WTC11 (cell line): ENCODE data around the gene PPP3CA. TPM values are rescaled to one million over a fixed set of nuclear protein-coding genes. Genes with fewer than 3 reads are reported as not detected.

Source experiments
- ATAC-seq: fragments of 200-7000 bp; cut with Tn5 transposase; 2 replicates; pipeline ENCODE4 v1.10.0; 2021; ENCODE audit warnings: mild to moderate bottlenecking, moderate library complexity
- CTCF ChIA-PET: fragments of 300-600 bp; sonication (Branson Sonifier 250); formaldehyde crosslinking; loops from one replicate; lab custom pipeline; 2021; ENCODE audit warnings: antibody characterized with exemption; lab: Charles Lee
- POLR2A ChIA-PET: fragments of 350-600 bp; sonication (Branson Sonifier 250); formaldehyde crosslinking; loops from one replicate; lab custom pipeline; 2021; ENCODE audit warnings: antibody characterized with exemption; lab: Charles Lee
- DNase-seq: peaks from one replicate; pipeline ENCODE4 v3.0.0; 2021; ENCODE audit warnings: low spot score
- H3K27ac Mint-ChIP-seq: 2 replicates; pipeline ENCODE4 v1.8.0; 2021; ENCODE audit warnings: mixed read lengths
- H3K27me3 Mint-ChIP-seq: 2 replicates; pipeline ENCODE4 v1.8.0; 2021; ENCODE audit warnings: low read depth, mild to moderate bottlenecking, moderate library complexity, mixed read lengths
- H3K36me3 Mint-ChIP-seq: 2 replicates; pipeline ENCODE4 v1.8.0; 2021; ENCODE audit warnings: mixed read lengths
- H3K4me1 Mint-ChIP-seq: 2 replicates; pipeline ENCODE4 v1.8.0; 2022; ENCODE audit warnings: mixed read lengths
- H3K4me3 Mint-ChIP-seq: 2 replicates; pipeline ENCODE4 v1.8.0; 2021; ENCODE audit warnings: mild to moderate bottlenecking, moderate library complexity, mixed read lengths
- H3K9me3 Mint-ChIP-seq: 2 replicates; pipeline ENCODE4 v1.8.0; 2021; ENCODE audit warnings: mixed read lengths
- CBFB ChIP-seq: sonication (generic); formaldehyde crosslinking; IDR thresholded peaks from 2 replicates; pipeline ENCODE4 v1.8.1; 2022; ENCODE audit warnings: mild to moderate bottlenecking, low read depth, missing genetic modification reagents
- CREM ChIP-seq: sonication (generic); formaldehyde crosslinking; IDR thresholded peaks from 2 replicates; pipeline ENCODE4 v1.8.1; 2022; ENCODE audit warnings: mild to moderate bottlenecking, missing genetic modification reagents, moderate library complexity
- EMX1 ChIP-seq: fragments of 250-450 bp; sonication (Bioruptor Pico); IDR thresholded peaks from 2 replicates; pipeline ENCODE4 v1.8.0; 2021; ENCODE audit warnings: mild to moderate bottlenecking
- ETV6 ChIP-seq: sonication (generic); formaldehyde crosslinking; IDR thresholded peaks from 2 replicates; pipeline ENCODE4 v1.8.1; 2022; ENCODE audit warnings: mild to moderate bottlenecking, missing genetic modification reagents
- KAT7 ChIP-seq: sonication (generic); formaldehyde crosslinking; IDR thresholded peaks from 2 replicates; pipeline ENCODE4 v1.8.1; 2023; ENCODE audit warnings: missing genetic modification reagents, mild to moderate bottlenecking, borderline replicate concordance
- RORB ChIP-seq: fragments of 250-450 bp; sonication (Bioruptor Pico); IDR thresholded peaks from 2 replicates; pipeline ENCODE4 v1.9.0; 2021; ENCODE audit warnings: mild to moderate bottlenecking
- SOX15 ChIP-seq: fragments of 250-450 bp; sonication (Bioruptor Pico); IDR thresholded peaks from 2 replicates; pipeline ENCODE4 v1.9.0; 2021; ENCODE audit warnings: mild to moderate bottlenecking
- TP53 ChIP-seq: sonication (generic); formaldehyde crosslinking; IDR thresholded peaks from 2 replicates; pipeline ENCODE4 v1.8.1; 2023; ENCODE audit warnings: mild to moderate bottlenecking, missing genetic modification reagents
- ZNF121 ChIP-seq: sonication (generic); formaldehyde crosslinking; IDR thresholded peaks from 2 replicates; pipeline ENCODE4 v1.8.0; 2023; ENCODE audit warnings: missing genetic modification reagents
- ZNF138 ChIP-seq: sonication (generic); formaldehyde crosslinking; conservative IDR thresholded peaks from 2 replicates; pipeline ENCODE4 v1.8.1; 2022; ENCODE audit warnings: mild to moderate bottlenecking, moderate library complexity, missing genetic modification reagents
- ZNF232 ChIP-seq: sonication (generic); formaldehyde crosslinking; IDR thresholded peaks from 2 replicates; pipeline ENCODE4 v1.8.0; 2022; ENCODE audit warnings: mild to moderate bottlenecking, missing genetic modification reagents
- ZNF317 ChIP-seq: sonication (generic); formaldehyde crosslinking; IDR thresholded peaks from 2 replicates; pipeline ENCODE4 v1.8.1; 2023; ENCODE audit warnings: low read depth, mild to moderate bottlenecking, moderate library complexity, missing genetic modification reagents, borderline replicate concordance
- ZNF416 ChIP-seq: fragments of 250-450 bp; sonication (Bioruptor Pico); IDR thresholded peaks from 2 replicates; pipeline ENCODE4 v1.9.0; 2021; ENCODE audit warnings: mild to moderate bottlenecking, inconsistent platforms
- total RNA-seq: library from RNA; stranded (reverse); gene quantifications from 3 replicates; pipeline ENCODE4 v1.2.3, GENCODE V29; 2021
- TF ChIP-seq, protein P1 (sequence below): sonication (generic); formaldehyde crosslinking; IDR thresholded peaks from 2 replicates; pipeline ENCODE4 v1.8.0; 2022; ENCODE audit warnings: mild to moderate bottlenecking, missing genetic modification reagents
- TF ChIP-seq, protein P2 (sequence below): fragments of 250-450 bp; sonication (Bioruptor Pico); IDR thresholded peaks from 2 replicates; pipeline ENCODE4 v1.8.0; 2021; ENCODE audit warnings: mild to moderate bottlenecking
- TF ChIP-seq, protein P3 (sequence below): sonication (generic); formaldehyde crosslinking; IDR thresholded peaks from 2 replicates; pipeline ENCODE4 v1.8.0; 2022; ENCODE audit warnings: missing genetic modification reagents
- TF ChIP-seq, protein P4 (sequence below): fragments of 250-450 bp; sonication (Bioruptor Pico); IDR thresholded peaks from 2 replicates; pipeline ENCODE4 v1.9.0; 2021; ENCODE audit warnings: moderate library complexity, mild to moderate bottlenecking, inconsistent platforms, borderline replicate concordance
- TF ChIP-seq, protein P5 (sequence below): sonication (generic); formaldehyde crosslinking; IDR thresholded peaks from 2 replicates; pipeline ENCODE4 v1.8.1; 2023; ENCODE audit warnings: mild to moderate bottlenecking, missing genetic modification reagents
- TF ChIP-seq, protein P6 (sequence below): sonication (generic); formaldehyde crosslinking; IDR thresholded peaks from 2 replicates; pipeline ENCODE4 v1.8.1; 2022; ENCODE audit warnings: missing genetic modification reagents, borderline replicate concordance
- TF ChIP-seq, protein P7 (sequence below): fragments of 250-450 bp; sonication (Bioruptor Pico); IDR thresholded peaks from 2 replicates; pipeline ENCODE4 v1.9.0; 2021; ENCODE audit warnings: mild to moderate bottlenecking, borderline replicate concordance
- TF ChIP-seq, protein P8 (sequence below): sonication (generic); formaldehyde crosslinking; conservative IDR thresholded peaks from 2 replicates; pipeline ENCODE4 v1.8.1; 2022; ENCODE audit warnings: mild to moderate bottlenecking, missing genetic modification reagents

The PPP3CA gene
- total RNA-seq, 1 experiment from 2014 or later = 41.6 TPM

DNA sequence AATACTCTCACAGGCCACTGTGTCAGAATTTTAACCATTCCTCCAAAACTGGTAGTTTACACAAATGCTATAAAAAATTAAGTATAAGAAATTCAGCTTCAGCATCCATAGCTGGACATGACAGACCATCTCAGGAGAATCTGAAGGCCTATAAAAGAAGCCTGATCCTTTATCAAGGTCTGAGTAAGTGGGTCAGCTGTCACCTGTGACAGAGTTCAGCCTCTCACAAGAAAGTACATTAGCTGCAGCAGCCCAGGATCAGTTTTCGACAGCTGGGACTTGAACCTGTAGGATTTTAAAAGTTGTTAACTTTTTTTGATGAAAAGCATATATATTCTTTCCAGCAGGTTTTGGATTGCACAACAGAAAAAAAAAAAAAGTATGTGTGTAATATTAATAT lies 60.7 kb downstream of the PPP3CA start (continued):
- TF ChIP-seq ZNF138 (CRISPR knock-in tag) (no peak), ZNF232 (CRISPR knock-in tag) (no peak), CBFB (CRISPR knock-in tag) (no peak), ZNF317 (CRISPR knock-in tag) (no peak), ZNF416 (CRISPR knock-in tag) (no peak), SOX15 (CRISPR knock-in tag) (no peak)
- TF ChIP-seq, protein P1, sequence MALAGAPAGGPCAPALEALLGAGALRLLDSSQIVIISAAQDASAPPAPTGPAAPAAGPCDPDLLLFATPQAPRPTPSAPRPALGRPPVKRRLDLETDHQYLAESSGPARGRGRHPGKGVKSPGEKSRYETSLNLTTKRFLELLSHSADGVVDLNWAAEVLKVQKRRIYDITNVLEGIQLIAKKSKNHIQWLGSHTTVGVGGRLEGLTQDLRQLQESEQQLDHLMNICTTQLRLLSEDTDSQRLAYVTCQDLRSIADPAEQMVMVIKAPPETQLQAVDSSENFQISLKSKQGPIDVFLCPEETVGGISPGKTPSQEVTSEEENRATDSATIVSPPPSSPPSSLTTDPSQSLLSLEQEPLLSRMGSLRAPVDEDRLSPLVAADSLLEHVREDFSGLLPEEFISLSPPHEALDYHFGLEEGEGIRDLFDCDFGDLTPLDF (CRISPR knock-in tag) = no peak
- TF ChIP-seq, protein P2, sequence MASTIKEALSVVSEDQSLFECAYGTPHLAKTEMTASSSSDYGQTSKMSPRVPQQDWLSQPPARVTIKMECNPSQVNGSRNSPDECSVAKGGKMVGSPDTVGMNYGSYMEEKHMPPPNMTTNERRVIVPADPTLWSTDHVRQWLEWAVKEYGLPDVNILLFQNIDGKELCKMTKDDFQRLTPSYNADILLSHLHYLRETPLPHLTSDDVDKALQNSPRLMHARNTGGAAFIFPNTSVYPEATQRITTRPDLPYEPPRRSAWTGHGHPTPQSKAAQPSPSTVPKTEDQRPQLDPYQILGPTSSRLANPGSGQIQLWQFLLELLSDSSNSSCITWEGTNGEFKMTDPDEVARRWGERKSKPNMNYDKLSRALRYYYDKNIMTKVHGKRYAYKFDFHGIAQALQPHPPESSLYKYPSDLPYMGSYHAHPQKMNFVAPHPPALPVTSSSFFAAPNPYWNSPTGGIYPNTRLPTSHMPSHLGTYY (CRISPR knock-in tag) = no peak
- TF ChIP-seq, all 79 proteins: peak for 0

DNA sequence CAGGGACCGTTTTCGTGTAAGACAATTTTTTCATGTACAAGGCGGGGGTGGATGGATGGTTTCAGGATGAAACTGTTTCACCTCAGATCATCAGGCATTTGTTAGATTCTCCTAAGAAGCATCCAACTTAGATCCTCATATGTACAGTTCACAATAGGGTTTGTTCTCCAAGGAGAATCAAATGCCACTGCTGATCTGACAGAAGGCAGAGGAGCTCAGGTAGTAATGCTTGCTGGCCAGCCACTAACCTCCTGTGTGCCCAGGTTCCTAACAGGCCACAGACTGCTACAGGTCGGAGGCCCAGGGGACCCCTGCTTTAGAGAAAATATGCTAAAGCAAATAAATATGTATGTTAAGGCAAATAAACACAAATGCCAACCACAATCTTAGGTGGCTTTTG lies 61.3 kb downstream of the PPP3CA start:
- peaks cover 91% of the 10 kb centered on the region for H3K4me1 Mint-ChIP-seq
- no peak overlapping the region for H3K27ac Mint-ChIP-seq
- CTCF ChIA-PET = no interaction called here
- no peak overlapping the region for H3K4me3 Mint-ChIP-seq
- no peaks in the 10 kb centered on the region for H3K9me3 Mint-ChIP-seq
- TF ChIP-seq TP53 (CRISPR knock-in tag) (no peak), ZNF416 (CRISPR knock-in tag) (no peak), KAT7 (CRISPR knock-in tag) (no peak), ETV6 (CRISPR knock-in tag) (no peak), ZNF232 (CRISPR knock-in tag) (no peak), ZNF121 (CRISPR knock-in tag) (no peak), RORB (CRISPR knock-in tag) (no peak), EMX1 (CRISPR knock-in tag) (no peak), CREM (CRISPR knock-in tag) (no peak), SOX15 (CRISPR knock-in tag) (no peak)
- TF ChIP-seq, protein P3, sequence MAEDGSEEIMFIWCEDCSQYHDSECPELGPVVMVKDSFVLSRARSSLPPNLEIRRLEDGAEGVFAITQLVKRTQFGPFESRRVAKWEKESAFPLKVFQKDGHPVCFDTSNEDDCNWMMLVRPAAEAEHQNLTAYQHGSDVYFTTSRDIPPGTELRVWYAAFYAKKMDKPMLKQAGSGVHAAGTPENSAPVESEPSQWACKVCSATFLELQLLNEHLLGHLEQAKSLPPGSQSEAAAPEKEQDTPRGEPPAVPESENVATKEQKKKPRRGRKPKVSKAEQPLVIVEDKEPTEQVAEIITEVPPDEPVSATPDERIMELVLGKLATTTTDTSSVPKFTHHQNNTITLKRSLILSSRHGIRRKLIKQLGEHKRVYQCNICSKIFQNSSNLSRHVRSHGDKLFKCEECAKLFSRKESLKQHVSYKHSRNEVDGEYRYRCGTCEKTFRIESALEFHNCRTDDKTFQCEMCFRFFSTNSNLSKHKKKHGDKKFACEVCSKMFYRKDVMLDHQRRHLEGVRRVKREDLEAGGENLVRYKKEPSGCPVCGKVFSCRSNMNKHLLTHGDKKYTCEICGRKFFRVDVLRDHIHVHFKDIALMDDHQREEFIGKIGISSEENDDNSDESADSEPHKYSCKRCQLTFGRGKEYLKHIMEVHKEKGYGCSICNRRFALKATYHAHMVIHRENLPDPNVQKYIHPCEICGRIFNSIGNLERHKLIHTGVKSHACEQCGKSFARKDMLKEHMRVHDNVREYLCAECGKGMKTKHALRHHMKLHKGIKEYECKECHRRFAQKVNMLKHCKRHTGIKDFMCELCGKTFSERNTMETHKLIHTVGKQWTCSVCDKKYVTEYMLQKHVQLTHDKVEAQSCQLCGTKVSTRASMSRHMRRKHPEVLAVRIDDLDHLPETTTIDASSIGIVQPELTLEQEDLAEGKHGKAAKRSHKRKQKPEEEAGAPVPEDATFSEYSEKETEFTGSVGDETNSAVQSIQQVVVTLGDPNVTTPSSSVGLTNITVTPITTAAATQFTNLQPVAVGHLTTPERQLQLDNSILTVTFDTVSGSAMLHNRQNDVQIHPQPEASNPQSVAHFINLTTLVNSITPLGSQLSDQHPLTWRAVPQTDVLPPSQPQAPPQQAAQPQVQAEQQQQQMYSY (CRISPR knock-in tag) = no peak
- TF ChIP-seq, protein P4, sequence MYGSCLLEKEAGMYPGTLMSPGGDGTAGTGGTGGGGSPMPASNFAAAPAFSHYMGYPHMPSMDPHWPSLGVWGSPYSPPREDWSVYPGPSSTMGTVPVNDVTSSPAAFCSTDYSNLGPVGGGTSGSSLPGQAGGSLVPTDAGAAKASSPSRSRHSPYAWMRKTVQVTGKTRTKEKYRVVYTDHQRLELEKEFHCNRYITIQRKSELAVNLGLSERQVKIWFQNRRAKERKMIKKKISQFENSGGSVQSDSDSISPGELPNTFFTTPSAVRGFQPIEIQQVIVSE (CRISPR knock-in tag) = no peak
- TF ChIP-seq, protein P5, sequence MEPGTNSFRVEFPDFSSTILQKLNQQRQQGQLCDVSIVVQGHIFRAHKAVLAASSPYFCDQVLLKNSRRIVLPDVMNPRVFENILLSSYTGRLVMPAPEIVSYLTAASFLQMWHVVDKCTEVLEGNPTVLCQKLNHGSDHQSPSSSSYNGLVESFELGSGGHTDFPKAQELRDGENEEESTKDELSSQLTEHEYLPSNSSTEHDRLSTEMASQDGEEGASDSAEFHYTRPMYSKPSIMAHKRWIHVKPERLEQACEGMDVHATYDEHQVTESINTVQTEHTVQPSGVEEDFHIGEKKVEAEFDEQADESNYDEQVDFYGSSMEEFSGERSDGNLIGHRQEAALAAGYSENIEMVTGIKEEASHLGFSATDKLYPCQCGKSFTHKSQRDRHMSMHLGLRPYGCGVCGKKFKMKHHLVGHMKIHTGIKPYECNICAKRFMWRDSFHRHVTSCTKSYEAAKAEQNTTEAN (CRISPR knock-in tag) = no peak
- TF ChIP-seq, protein P6, sequence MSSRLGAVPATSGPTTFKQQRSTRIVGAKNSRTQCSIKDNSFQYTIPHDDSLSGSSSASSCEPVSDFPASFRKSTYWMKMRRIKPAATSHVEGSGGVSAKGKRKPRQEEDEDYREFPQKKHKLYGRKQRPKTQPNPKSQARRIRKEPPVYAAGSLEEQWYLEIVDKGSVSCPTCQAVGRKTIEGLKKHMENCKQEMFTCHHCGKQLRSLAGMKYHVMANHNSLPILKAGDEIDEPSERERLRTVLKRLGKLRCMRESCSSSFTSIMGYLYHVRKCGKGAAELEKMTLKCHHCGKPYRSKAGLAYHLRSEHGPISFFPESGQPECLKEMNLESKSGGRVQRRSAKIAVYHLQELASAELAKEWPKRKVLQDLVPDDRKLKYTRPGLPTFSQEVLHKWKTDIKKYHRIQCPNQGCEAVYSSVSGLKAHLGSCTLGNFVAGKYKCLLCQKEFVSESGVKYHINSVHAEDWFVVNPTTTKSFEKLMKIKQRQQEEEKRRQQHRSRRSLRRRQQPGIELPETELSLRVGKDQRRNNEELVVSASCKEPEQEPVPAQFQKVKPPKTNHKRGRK (CRISPR knock-in tag) = no peak
- TF ChIP-seq, protein P7, sequence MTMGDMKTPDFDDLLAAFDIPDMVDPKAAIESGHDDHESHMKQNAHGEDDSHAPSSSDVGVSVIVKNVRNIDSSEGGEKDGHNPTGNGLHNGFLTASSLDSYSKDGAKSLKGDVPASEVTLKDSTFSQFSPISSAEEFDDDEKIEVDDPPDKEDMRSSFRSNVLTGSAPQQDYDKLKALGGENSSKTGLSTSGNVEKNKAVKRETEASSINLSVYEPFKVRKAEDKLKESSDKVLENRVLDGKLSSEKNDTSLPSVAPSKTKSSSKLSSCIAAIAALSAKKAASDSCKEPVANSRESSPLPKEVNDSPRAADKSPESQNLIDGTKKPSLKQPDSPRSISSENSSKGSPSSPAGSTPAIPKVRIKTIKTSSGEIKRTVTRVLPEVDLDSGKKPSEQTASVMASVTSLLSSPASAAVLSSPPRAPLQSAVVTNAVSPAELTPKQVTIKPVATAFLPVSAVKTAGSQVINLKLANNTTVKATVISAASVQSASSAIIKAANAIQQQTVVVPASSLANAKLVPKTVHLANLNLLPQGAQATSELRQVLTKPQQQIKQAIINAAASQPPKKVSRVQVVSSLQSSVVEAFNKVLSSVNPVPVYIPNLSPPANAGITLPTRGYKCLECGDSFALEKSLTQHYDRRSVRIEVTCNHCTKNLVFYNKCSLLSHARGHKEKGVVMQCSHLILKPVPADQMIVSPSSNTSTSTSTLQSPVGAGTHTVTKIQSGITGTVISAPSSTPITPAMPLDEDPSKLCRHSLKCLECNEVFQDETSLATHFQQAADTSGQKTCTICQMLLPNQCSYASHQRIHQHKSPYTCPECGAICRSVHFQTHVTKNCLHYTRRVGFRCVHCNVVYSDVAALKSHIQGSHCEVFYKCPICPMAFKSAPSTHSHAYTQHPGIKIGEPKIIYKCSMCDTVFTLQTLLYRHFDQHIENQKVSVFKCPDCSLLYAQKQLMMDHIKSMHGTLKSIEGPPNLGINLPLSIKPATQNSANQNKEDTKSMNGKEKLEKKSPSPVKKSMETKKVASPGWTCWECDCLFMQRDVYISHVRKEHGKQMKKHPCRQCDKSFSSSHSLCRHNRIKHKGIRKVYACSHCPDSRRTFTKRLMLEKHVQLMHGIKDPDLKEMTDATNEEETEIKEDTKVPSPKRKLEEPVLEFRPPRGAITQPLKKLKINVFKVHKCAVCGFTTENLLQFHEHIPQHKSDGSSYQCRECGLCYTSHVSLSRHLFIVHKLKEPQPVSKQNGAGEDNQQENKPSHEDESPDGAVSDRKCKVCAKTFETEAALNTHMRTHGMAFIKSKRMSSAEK (CRISPR knock-in tag) = no peak
- TF ChIP-seq, protein P8, sequence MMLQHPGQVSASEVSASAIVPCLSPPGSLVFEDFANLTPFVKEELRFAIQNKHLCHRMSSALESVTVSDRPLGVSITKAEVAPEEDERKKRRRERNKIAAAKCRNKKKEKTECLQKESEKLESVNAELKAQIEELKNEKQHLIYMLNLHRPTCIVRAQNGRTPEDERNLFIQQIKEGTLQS = no peak
- no peak for ATAC-seq
- no peaks in the 10 kb centered on the region for H3K27me3 Mint-ChIP-seq
- H3K36me3 Mint-ChIP-seq = no peaks in the 10 kb centered on the region
- POLR2A ChIA-PET = no interaction called here
- DNase-seq = no peak
